Central memory CD4-positive, alpha-beta T cell (primary cell): ENCODE data around the gene CMPK2.
"Not testable (repeated sequence)": the region's sequence is repeated elsewhere in the genome, so short reads cannot be mapped to it uniquely, and the experiment has no call there.

Experiments used
- DNase-seq: peaks from one replicate; pipeline ENCODE4 v3.0.0; 2022

CMPK2 gene

GRCh38 chr2:6880200-6880733 is 14.6 kb upstream of the CMPK2 start:
- peak; percentile 34 for DNase-seq

GRCh38 chr2:6879011-6879410 is 13.3 kb upstream of the CMPK2 start:
- no peak for DNase-seq

GRCh38 chr2:6878549-6878948 is 12.8 kb upstream of the CMPK2 start:
- DNase-seq, result no peak

GRCh38 chr2:6877402-6878304 is 11.9 kb upstream of the CMPK2 start, which contains the start of gene RSAD2:
Gene RSAD2 (plus strand): TSS chr2:6877777. CDS start chr2:6877801, 24 bp downstream.
- peak; percentile 57 for DNase-seq

GRCh38 chr2:6876309-6876708 is 10.6 kb upstream of the CMPK2 start:
- no peak for DNase-seq

- DNase-seq, result no peak
Measured at GRCh38 chr2:6874032-6874431, 8.3 kb upstream of the CMPK2 start.

DNA sequence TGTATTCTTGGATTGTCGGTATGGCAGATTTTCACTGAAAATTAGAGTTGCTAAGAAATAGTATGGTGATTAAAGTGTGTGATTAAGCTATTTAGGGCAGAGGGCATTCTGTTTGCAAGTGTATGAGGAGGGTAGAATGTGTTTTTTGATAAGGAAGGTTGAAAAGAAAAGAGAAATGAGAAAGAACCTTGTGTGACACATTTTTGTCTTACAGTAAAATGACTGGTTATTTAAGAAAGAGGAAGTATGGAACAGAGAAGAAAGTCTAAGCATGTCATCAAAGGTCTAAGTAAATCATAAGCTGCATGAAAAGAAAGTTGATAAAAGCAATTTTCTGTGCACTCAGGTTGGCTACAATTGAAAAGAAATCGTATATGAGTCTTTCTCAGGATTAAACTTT is 6.7 kb upstream of the CMPK2 start:
- DNase-seq, result no peak

DNA sequence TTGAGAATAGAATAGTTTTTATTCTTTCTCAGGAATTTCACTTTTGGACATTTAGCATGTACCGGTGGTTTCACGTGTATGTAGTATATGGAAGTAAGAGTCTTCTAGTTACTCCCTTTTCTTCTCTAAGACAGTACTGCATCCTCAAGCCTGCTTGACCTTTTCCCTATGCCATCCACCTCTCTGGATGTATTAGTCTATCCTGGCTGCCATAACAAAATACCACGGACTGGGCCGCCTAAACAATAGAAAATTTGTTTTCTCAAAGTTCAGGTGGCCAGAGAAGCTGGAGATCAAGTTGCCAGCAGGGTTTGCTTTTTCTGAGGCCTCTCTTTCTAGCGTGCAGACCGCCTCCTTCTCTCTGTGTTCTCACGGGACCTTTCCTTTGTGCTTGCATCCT is 1.3 kb upstream of the CMPK2 start:
- no peak for DNase-seq

- peak; percentile 29 for DNase-seq
Measured at GRCh38 chr2:6866275-6866671, 566 bp upstream of the CMPK2 start.

DNA sequence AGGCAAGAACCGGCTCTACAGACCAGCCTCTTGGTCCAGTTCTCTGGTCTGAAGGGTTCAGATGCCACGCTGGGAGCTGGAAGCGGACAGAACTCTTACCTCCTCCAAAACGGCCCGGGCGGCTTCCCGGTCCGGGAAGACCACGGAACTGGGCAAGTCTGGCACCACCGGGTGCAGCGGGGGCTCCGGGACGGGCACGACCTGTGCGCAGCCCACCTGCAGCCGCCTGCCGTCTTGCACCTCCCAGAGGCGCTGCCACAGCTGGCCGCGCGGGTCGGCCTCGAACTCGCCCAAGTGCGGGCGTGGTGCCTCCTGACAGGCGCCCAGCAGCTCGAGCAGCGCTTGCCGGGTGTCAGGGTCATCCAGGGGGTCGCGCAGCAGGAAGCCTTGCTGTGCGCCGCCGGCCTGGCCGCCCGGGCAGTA is 773 bp downstream of the CMPK2 start:
- no peak for DNase-seq

- DNase-seq, result no peak
Measured at GRCh38 chr2:6864231-6864754, 1.4 kb downstream of the CMPK2 start.

DNA sequence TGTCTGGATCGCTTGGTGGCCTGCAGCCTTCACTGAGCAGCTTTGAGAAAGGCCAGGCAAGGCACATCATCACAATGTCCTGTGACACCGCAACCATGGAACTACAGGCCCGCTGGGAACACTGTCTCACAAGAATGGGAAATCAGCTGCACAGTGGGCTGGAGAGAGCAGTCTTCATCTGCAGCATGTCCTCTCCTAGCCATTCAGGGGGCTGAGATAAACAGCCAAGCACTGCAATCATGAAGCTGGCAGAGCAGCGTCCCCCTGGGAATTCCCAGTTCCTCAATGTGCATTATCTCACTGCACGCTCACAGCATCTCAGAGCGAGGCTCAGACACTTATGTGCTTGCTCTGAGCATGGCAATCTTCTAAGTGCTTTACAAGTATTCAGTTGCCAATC is 1.9 kb downstream of the CMPK2 start:
- DNase-seq, result no peak

DNA sequence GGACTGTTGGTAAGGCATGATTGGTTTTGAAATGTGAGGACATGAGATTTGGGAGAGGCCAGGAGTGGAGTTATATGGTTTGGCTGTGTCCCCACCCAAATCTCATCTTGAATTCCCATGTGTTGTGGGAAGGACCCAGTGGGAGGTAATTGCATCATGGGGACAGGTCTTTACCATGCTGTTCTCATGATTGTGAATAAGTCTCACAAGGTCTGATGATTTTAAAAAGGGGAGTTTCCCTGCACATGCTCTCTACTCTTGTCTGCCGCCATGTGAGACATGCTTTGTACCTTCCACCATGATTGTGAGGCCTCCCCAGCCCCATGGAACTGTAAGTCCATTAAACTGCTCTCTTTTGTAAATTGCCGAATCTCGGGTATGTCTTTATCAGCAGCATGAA is 5.4 kb downstream of the CMPK2 start:
- DNase-seq, result no peak

- not testable (repeated sequence) for DNase-seq
Measured at GRCh38 chr2:6858466-6859027, 7.2 kb downstream of the CMPK2 start.

DNA sequence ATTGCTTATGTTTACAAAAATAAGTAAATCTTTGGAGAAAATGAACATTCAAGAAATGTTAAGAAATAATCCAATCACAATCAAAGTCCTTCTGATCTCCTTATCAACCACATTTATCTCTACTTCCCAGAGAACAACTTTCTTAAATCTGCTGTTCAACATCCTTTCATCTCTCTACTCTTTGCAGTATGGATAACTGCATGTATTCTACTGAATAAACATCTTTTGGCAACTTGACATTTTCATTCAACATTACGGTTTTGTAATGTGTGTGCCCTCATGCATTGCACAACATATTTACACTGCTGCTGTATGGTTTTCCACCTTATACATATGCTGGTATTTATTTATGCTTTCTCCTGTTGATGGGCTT is 9.2 kb downstream of the CMPK2 start:
- DNase-seq, result no peak

GRCh38 chr2:6855860-6856547 is 9.7 kb downstream of the CMPK2 start:
- no peak for DNase-seq

GRCh38 chr2:6854416-6854815 is 11.3 kb downstream of the CMPK2 start:
- no peak for DNase-seq

DNA sequence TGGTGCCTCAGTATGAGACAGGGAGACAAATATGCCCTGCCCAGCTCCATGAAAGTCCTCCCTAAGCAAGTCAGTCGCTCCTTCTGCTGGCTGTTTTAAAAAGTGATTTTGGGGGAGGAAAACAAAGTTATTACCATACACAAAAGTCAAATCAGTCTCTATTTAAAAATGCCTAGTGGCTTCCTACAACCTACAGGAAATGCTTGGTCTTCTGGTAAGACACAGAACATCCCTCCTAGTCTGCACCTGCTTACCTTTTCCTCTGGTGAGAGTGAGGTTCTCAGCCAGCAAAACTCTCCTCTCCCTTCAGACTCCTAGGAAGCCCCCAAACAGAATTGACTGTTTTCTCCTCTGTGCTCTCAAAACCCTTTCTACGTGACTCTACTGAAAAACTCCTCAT is 13.5 kb downstream of the CMPK2 start:
- DNase-seq, result no peak

DNA sequence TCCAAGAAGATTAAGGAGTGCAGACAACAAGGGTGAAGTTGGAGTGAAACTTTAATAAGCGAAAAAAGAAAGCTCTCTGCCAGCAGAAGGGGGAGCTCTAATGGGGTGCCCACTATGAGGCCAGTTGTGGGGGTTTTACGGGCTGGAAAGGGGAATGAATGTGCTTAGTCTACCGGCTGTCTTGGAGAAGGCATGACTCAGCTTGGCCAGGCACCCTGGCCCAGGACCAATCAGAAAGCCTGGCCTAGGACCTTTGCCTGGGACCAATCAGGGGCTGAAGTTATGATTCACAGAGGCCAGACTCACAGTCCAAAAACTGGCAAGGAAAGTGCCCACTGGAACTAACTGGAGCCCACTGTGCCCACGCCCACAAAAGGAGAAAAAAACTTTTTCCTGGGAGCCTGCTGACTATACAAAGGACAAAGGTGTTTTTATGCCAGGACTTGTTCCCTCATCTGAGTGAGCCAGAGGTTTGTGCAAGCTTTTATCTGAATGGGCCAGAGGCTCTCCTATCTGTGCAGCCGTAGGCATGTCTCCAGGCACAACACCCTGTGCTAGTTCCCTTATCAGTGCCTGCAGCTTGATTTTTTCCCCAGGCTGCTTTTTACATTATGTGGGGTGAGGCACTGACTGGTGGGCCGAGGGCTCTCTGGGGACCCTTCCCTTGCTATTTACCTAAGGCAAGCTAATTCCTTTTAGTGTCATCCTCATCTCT is 18.6 kb downstream of the CMPK2 start:
- DNase-seq, result no peak

- DNase-seq, result no peak
Measured at GRCh38 chr2:6846540-6846939, 19.2 kb downstream of the CMPK2 start.

DNA sequence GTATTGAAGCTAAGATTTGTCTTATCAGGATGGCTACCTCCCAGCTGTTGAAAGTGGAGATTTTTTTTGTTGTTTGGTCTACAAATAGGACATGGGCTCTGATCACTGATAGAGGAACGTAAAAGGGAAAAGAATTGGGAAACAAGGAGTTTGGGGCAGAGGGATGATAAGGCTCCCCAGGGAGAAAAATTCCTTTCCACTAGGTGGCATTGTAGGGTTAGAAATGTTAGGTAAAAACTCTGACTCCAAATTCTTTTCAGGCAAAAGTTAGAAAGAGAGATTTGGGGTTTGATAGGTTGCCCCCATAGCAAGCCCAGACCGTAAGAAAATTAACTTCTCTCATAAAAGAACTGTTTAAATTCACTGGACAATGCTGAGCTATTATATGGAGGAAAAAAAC is 19.8 kb downstream of the CMPK2 start:
- no peak for DNase-seq

- DNase-seq, result no peak
Measured at GRCh38 chr2:6845312-6845711, 20.4 kb downstream of the CMPK2 start.
